HG02642 (cell line): ENCODE results near the gene POFUT2.

Source experiments
- ATAC-seq: cut with Tn5 transposase; IDR thresholded peaks from one replicate; pipeline ENCODE4 v1.9.1; 2021; ENCODE audit warnings: mild to moderate bottlenecking; ENCODE audit not compliant: unreplicated experiment, poor library complexity

The POFUT2 gene

DNA sequence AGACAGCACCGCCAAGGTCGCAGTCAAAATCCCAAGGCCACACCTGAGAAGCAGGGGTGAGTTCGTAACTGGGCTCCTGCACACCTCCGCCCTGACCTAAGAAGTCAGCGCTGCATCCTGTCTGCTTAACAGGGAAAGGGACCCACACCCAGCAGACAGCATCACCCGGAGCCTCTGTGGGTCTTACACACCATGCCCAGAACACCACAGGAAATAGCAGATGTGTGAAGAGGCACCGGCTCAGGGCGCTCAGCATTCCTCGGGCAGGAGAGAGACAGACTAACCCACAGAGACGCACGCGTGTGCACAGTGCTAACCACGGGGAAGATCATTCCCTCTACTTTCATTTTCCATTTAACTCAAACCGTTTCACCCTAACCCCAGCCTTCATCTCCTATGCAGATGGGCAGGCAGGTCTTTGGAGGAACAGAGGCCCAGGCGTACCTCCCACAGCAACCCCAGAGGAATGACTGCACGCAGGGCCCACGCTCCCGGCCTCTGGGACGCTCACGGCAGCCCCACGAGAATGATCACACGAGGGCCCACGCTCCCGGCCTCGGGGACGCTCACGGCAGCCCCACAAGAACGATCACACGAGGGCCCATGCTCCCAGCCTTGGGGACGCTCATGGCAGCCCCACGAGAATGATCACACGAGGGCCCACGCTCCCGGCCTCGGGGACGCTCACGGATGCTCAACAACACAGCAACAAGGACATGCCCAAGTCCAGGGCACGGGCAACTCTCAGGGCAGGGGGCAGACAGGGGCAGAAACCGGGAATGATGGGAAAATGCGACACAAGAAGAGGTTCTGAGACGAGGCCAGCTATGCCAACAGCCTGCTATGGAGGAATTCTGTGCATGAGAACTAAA, 20.9 kb downstream of the POFUT2 start:
- ATAC-seq = no peak

DNA sequence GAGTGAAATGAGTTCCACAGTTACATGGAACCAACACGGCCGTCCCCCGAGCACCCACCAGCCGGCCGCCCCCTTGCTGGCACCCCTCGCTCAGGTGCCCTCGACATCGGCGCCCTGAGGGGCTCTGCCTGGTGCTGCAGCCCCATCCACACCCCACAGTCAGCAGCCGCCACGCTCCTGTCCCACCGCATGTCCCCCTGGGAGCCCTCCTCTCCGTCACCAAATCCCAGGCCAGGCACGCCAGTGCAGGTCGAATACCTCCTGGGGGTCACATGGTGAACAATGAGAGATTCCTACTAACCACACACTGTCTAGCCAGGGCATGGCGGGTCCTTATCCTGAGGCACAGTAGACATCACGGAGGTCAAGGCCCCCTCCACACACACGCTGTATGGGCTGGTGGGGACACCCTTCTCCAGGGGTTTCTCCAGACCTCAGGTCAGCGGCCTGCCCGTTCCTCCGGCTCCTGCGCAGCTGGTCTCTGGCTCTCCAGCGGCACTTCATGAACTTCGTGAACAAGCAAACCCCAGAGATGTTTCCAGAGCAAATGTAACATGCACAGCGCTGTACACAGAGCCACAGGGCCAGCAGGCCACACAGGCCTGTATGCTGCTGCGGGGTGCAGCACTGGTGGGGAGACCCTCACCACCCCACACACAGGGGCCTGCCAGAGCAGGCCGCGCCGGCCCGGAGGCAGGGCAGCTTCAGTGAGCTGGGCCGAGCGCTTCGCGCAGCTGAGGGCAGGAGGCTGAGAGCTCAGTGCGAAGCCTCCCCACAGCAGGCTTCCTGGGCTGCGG, 21.8 kb downstream of the POFUT2 start:
- no peak for ATAC-seq

DNA sequence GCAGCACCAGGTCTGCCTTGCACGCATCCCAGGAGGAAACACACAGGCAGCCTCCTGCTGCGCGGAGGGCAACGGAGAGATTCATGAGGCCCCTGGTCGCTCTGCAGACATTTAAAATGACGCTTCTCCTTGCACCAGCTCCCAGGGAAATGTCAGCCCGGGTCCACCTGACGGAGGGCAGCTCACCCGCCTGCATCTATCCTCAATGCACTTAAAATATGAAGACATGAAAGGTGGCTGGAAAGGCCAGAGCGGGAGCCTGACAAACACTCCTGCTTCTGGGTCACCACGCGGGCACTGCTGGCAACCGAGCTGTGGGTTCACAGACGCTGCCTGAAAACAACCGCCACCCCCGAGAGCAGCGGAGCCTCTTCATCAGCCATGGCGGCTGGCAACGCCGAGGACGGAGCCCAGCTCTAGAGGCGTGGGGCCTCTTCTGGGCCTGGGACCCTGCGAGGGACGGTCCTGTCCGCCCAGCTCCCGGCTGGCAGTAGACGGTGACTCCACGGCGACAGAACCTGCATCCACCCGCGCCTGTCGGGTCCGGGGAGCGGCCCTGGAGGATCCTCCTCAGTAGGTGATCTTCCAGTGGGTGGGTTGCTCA, 22.7 kb downstream of the POFUT2 start:
- no peak for ATAC-seq

DNA sequence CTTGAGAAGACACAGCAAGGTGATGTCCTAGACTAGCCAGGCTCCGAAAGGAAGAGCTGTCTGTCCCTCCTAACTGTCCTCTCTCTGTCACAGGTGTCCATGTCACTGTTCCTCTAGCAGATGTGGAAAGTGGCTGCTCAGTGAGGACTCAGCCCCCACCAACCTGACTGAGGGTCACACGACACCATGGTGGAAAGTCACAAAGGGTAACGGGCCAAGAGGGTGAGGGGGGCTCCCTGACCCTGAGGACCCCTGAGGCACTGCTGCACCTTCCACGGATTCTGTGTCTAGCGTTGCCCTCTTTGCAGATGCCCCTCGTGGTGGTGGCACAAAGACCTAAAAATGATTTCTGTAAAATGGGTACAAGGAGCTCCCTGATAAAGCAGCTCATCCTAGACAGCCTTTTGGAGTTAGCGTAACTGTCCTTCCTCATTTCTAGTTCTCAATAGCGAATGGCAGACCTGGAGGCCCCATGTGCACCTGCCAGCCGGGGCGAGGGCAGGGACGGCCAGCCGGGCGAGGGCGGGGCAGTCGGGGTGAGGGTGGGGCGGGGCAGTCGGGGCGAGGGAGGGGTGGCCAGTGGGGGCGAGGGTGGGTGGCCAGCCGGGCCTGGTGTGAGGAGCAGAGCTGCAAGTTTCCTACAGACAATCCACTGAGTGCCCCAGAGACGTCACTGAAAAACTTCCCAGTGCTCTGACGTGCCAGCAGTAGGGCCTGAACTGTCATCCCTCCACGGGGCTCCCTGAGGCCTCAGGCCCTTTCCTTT, 23.4 kb downstream of the POFUT2 start:
- no peak for ATAC-seq

DNA sequence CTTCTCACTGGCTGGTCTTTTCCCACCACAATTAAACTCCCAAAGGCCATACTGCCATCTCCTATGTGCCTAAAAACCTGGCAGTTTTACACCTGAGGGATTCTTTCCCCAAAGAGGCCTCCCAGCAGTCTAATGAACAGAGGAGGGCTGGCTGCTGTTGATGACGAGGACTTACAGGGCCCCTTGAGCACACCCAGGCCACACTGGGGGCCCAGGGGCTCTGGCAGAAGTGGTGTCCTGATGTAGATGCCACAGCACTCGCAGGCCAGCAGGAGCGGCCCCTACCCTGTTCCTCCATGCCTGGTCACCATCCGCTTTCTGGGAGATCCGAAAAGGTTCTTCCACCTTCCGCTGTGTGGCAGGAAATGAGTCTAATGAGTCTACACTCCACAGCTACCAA, 24.2 kb downstream of the POFUT2 start:
- ATAC-seq = no peak

DNA sequence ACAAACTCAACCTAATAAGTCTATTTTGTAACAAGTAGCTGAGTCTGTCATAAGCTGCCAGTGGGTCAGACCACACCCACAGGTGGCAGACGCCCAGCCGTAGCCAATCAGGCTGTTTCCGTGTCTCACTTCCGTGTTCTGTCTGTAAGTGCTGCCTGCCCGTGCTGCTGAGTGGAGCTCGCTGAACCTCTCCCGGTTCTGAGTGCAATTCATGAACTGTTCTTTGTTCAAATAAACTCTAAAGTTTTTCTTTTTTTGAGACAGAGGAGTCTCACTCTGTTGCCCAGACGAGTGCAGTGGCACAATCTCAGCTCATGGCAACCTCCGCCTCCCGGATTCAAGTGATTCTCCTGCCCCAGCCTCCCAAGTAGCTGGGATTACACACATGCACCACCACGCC, 25.1 kb downstream of the POFUT2 start:
- ATAC-seq = no peak

DNA sequence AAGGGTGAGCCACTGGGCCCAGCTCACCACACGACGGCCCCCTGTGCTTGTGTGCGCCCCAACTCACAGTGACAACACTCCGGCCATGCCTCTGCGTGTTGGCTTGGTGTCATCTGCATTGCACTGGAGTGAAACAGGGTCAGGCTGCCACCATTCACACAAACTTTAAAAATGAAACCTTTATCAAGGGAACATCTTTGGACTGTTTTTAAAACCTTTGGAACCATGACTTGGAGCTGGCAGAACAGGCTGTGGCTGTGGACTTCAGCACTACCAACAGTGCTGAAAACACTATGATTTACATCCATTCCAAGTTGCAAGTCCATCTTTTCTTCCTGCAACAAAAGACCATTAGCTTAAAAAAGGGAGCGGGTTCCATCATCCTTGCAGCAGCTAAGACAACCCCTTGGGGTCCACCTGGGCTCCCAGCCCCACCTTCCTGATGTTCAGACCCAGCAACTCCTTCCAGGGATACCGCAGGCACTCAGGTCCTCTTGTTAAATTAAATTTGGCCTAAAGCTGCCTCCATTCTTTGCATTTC, 25.6 kb downstream of the POFUT2 start:
- no peak for ATAC-seq

DNA sequence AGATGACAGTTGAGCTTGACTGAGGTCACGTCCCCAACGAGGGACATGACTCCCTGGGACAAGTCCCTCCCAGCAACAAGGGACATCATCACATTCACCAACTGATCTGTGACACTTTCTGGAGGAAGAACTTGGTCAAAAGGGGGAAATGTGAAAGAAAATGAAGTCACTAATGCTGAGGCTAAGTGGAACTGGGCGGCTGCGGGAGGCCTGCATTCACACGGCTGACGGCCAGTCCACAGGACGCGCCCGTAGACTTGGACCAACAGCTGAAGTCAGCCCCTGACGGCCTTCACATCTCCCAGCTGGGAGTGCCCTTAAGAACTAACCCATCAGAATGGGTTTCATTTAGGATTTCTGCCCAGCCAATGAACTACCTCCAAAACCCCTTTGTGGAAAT, 26.6 kb downstream of the POFUT2 start:
- ATAC-seq = no peak

DNA sequence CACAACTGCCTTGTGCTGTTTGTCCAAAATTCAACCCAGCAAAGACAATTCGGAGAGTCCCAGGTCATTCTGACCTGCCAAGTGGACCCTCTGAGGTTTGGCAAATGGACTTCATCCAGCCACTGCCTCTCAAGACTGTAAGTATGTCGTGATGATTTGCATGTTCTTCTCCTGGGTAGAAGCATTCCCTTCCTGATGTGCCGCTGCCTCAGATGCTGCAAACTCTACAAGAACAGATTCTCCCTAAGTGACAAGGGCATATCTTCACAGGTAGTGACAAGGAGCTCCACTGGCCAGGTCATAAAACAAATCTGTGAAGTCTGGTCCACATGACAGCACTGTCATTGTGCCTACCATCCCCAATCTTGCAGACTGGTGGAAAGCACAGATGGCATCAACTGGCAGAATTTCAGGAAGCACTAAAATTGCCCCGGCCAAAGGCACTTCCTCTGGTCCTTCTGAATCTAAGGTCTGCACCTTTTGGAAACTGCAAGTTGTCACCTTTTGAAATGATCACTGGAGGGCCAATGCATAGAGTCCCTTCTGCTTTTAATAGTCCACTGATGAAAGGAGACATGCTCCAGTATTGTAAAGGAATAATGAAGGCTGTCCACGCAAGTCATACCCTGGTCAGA, 27.4 kb downstream of the POFUT2 start:
- ATAC-seq = no peak

DNA sequence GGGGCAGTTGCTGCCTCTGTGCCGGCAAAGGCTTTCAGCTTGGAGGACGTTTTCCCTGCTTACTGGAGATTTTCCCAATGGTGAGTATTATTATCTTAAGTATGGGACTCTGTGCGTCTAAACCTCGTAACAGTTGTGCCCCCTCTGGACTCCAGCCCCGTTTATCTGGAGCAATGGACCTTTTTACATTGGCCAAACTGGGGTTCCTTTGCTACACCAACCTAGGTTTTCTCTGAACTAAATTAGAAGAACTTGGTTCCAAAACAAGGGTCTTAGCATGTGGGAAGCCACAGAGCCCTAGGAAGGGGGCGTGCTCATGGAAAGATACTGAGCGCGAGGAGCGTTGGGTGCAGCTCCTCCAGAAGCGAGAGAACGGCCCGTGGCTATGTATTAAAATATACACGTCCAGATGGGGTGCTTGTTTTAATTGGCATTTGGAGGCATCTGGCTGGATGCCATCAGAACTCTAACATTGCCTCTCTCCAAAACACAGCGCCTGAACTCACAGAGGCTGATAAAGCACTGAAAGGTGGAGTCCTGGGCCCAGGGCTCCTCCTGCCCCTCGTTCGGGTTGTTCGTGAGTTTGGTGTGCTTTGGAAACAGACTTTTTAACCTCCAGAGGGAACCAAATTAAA, 28.4 kb downstream of the POFUT2 start:
- ATAC-seq = no peak

DNA sequence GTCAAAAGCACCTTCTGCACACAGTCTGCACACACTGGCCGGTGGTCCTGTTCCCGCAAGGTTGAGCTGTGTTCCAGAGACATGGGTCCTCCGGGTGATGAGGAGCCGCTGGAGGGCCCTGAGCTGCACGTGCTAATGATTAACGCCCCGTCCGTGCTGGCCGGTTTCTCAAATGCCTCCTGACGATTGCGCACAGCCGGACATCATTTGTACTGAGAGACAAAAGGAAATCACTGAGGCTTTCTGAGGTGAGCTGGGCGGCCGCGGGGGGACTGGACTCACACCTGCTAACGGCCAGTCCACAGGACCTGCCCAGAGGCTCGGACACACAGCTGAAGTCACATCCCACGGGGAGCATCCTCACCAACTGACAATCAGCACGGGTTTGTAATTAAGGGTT, 29.2 kb downstream of the POFUT2 start:
- no peak for ATAC-seq

DNA sequence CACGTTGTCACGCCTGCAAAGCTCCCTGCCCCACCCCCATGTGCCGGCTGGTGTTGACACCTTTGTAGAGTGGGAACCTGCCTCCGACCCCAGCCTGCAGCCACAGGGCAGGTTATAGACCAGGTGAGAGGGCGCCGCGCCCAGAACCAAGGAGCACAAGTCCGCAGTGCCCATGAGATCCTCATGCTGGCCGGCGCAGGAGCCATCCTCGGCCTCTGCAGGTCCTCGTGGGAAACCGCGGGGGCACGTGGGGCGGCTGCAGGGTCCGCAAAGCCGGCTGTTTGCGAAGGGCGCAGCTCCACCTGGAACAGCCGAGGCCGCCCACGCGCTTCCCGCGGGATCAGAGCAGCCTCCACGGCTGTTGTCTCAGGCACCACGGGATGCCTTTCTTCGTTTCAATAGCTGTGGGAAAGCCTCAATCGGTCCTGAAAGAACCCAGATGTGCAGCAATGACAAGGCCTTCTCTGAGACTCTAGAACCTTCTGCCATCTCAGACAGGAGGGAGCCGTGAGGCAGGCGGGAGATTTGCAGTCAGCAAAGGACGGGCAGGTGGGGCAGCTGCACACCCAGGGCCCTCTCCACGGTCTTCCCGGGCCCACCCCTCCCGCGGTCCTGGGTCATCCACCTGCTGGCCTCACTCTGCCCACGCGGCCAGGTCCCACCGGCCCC, 29.9 kb downstream of the POFUT2 start:
- ATAC-seq = no peak

DNA sequence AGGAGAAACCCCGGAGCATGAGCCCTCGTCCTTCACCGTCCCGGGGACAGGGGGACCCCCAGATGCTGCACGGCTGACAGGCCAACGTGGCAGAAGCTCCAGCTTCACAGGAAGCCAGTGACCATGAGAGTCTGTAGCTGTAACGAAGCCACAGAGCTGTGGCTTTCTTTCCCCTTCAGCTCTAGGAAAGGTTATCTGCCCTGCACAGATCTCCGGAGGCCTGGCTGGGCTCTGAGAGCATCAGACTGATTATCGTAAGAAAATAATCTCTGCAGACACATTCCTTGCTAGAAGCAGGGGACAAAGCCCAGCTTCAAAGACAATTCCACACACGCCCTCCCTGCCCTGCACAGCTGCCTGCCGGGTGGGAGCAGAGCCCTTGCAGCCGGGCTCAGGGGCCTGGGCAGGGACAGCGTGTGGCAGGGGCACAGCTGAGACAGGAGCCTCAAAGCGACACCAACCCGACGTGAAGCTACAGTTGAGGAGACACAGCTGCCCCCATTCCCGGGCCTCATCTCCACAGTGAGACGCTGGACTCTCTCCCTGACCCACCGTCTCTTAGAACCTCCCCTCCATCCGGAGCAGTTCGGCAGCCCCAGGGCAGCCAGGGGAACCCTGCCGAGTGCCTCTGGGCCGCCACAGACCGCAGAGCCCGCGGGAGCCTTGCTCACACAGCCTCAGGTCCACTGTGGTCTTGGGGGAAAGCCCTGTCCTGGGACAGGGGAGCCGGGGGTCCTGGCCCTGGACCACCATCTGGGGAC, 30.6 kb downstream of the POFUT2 start:
- ATAC-seq = no peak

DNA sequence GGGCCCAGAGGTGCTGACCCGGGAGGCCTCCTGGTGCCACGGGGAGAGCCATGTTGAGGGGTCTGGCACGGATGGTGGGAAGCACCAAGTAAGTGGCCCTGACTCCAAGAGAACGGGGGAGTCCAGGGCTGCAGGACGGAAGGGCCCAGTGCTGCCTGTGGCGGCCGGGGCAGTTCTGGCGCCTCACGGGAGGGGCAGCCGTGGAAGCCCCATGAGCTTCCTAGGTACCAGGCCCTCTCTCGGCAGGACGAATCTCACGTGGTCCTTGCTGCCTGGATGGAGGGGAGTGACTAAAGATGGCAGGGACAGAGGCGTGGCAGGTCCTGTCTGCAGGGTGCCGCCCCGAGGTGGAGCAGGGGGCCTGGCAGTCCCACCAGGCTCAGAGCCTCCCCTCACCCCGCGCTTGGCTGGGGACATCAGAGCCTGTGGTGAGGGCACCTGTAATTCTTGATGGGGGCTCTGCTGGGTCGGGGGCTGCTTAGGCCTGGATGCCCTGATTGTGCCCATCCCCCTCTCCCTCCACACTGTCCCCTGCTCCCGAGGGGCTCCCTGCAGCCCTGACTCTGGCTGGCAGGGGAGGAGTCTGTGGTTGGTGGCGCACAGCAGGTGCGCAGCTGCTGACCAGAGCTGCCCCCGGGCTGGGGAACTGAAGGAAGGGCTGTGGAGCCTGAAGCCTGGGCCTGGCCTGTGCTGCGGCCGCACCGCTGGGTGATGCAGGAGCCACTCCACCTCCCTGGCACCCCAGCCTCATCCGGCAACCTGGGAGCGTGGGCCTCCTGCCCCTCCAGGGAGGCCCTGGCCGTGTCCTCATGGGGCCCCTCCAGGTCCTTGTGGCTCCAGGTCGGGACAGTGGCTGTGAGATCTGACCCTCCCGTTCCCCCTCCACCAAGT, 31.4 kb downstream of the POFUT2 start:
- ATAC-seq = no peak

DNA sequence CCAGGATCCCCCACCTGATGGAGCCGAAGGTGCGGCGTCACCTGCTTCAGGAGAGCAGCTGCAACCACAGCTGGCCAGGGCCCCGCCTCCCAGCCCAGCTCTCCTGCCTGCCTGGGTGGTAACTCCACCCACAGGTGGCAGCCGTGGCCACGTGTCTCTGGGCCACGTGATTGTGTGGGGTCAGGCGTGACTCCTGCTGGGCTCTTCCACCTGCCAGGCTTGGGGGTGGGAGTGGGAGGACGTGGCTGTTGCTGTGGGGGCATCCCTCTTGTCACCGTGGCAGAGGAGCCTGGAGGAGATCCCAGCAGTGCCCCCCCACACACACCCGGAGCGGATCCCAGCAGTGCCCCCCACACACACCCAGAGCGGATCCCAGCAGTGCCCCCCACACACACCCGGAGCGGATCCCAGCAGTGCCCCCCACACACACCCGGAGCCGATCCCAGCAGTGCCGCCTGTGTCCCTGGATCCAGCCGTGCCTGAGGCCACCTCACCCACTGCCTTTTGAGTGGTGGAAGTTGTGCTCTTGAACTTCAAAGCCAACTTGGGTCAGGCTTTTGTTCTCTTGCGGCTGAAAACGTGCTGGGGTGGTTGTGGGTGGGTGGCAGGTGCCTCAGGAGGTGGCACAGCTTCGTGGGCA, 32.2 kb downstream of the POFUT2 start:
- no peak for ATAC-seq

DNA sequence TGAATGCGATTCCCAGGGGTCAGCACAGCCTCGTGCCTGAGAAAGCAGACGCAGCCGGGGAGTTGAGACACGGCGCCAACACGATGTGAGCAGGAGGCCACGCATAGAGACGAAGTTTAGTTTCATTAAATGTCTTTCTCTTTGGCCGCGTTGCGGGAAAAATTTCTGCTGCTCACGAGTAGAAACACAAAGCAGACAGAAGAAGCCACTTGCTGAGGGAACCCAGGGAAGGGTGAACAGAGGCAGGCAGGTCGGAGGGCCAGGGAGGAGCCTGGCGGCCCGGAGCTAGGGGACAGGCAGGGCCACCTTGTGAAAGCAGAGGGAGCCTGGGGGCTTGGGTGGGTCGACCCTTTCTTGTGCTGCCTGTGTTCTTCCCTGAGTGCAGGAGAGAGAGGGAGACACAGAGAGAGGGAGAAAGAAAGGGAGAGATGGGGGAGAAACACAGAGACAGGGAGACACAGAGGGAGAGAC, 33.2 kb downstream of the POFUT2 start:
- ATAC-seq = no peak
